ENCODE measurements around the gene PSMD1. TPM values are rescaled to one million over a fixed set of nuclear protein-coding genes. Genes with fewer than 3 reads are reported as not detected.

PSMD1 gene
- total RNA-seq, 4 donors from 2014 or later = 47.9 to 79.3 (median 61.9) TPM

DNA sequence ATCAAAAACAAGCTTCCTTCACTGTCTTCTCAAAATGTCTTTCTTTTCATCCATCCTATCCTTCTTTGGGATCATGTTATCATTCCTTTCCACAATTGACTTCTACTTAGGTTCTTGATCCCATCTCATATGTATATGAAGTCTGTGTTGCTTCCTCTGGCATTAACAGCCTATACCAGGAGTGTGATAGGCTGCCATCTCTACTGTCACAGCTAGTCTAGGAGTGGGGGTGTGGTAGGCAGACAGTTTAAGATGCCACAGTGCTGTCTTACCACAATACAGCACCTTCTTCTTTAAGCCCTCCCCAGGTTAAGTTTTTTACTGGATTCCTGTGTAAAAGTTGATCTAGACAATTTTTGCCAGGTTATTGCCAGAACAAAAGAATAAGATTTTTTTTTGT, 71.9 kb downstream of the PSMD1 start:
- peaks cover 0 to 20% (median 15%) of the 10 kb centered on the region in 4 donors for H3K4me1 ChIP-seq
- no peaks in the 10 kb centered on the region for H3K36me3 ChIP-seq
- TF ChIP-seq, protein P1, sequence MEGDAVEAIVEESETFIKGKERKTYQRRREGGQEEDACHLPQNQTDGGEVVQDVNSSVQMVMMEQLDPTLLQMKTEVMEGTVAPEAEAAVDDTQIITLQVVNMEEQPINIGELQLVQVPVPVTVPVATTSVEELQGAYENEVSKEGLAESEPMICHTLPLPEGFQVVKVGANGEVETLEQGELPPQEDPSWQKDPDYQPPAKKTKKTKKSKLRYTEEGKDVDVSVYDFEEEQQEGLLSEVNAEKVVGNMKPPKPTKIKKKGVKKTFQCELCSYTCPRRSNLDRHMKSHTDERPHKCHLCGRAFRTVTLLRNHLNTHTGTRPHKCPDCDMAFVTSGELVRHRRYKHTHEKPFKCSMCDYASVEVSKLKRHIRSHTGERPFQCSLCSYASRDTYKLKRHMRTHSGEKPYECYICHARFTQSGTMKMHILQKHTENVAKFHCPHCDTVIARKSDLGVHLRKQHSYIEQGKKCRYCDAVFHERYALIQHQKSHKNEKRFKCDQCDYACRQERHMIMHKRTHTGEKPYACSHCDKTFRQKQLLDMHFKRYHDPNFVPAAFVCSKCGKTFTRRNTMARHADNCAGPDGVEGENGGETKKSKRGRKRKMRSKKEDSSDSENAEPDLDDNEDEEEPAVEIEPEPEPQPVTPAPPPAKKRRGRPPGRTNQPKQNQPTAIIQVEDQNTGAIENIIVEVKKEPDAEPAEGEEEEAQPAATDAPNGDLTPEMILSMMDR (IDR thresholded peaks at IDR 0.05) = no peak
- TF ChIP-seq EP300 (IDR thresholded peaks at IDR 0.05) (no peak), POLR2A (IDR thresholded peaks at IDR 0.05) (no peak)
- H3K4me3 ChIP-seq = no peak overlapping the region
- no peaks in the 10 kb centered on the region for H3K9me3 ChIP-seq
- H3K27ac ChIP-seq = no peak overlapping the region
- H3K27me3 ChIP-seq = no peaks in the 10 kb centered on the region
- no peak for DNase-seq (ENCODE audit: low spot score in 2 of 2)

DNA sequence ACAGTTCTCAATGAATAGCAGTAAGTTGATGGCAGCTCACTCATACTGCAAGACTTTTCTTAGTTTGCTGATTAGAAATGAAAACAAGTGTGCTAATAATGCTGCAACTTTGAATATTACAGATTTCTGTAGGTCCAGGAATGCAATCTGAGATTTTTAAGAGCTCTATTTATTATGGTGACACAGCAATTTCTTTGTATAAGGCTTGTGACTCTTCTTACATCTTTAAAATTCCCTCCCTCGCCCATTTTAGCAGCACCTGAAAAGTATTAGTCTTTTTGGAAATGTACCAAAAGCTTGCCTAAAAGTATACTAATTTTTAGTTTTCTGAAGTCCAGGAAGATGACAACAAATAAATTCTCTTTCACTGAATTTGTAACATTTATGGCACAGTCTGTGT, 72.5 kb downstream of the PSMD1 start:
- Histone ChIP-seq H3K4me3 (no peak overlapping the region), H3K36me3 (no peaks in the 10 kb centered on the region), H3K4me1 (peaks cover 0 to 15% (median 11%) of the 10 kb centered on the region in 4 donors), H3K9me3 (no peaks in the 10 kb centered on the region), H3K27ac (no peak overlapping the region), H3K27me3 (no peaks in the 10 kb centered on the region)
- TF ChIP-seq EP300 (IDR thresholded peaks at IDR 0.05) (no peak), POLR2A (IDR thresholded peaks at IDR 0.05) (no peak)
- TF ChIP-seq, protein P1 (IDR thresholded peaks at IDR 0.05) = no peak
- WGBS, 2 donors = 72 to 73% methylated on average over 1 of the region's 1 CpG
- DNase-seq (ENCODE audit: low spot score in 2 of 2) = no peak

DNA sequence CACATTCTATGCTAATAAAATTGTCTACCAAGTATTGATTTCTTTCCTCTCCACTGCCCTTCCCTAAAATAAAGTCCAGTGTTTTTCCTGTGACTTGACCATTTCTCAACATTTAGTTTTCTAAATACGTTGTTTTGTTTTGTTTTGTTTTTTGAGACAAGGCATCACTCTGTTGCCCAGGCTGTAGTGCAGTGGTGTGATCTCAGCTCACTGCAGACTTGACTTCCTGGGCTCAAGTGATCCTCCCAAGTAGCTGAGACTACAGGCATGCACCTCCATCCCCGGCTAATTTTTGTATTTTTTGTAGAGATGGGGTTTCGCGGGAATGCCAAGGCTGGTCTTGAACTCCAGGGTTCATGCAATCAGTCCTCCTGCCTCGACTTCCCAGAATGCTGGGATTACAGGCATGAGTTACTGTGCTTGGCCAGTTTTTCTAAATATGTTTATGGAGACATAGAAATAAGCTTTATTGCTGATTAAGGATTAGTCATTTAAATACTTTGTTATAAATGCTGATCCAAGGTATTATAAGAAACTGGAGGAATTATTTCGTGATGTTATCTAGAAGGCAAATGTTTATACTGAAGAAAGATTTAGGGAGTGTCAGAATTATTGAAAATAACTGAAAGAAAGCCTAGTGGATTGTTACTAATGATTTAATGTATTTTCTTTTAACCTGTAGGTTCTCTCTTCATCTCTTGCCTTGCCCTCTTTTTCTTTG, 73.8 kb downstream of the PSMD1 start:
- H3K27ac ChIP-seq = no peak overlapping the region
- 88 to 92% methylated on average over 6 of the region's 6 CpGs for WGBS, 2 donors
- DNase-seq (ENCODE audit: low spot score in 2 of 2) = no peak

DNA sequence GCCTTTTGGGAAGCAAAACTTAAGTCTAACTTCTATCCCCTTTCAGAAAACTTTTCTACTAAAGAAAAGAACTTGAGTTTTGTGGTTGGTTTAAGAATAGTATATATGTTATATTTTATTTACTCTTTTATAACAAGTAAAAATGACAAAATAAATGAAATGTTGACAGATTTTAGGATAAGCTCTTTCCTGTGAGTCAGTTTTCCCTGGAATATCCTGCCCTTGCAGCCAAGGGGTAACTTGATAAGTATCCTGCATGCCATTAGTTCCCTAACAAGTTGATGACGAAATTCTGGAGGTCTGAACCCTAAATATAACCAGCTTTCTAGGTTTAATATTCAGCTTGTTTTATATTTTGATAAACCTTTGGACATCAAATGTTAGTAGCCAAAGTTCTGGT, 75.5 kb downstream of the PSMD1 start:
- no peak for DNase-seq (ENCODE audit: low spot score in 2 of 2)
- WGBS, 2 donors = 86 to 90% methylated on average over 1 of the region's 1 CpG
- H3K27ac ChIP-seq = no peak overlapping the region
- TF ChIP-seq POLR2A (IDR thresholded peaks at IDR 0.05) (no peak), EP300 (IDR thresholded peaks at IDR 0.05) (no peak)
- TF ChIP-seq, protein P1 (IDR thresholded peaks at IDR 0.05) = no peak
- peaks cover 0 to 13% (median 2%) of the 10 kb centered on the region in 4 donors for H3K4me1 ChIP-seq
- H3K27me3 ChIP-seq = no peaks in the 10 kb centered on the region
- no peaks in the 10 kb centered on the region for H3K9me3 ChIP-seq
- no peak overlapping the region for H3K4me3 ChIP-seq
- H3K36me3 ChIP-seq = no peaks in the 10 kb centered on the region

More for the DNA sequence above, 73.8 kb downstream of the PSMD1 start:
- Histone ChIP-seq H3K4me1 (peaks cover 0 to 14% (median 3%) of the 10 kb centered on the region in 4 donors), H3K27me3 (no peaks in the 10 kb centered on the region), H3K36me3 (no peaks in the 10 kb centered on the region), H3K4me3 (no peak overlapping the region), H3K9me3 (no peaks in the 10 kb centered on the region)
- TF ChIP-seq, protein P1 (IDR thresholded peaks at IDR 0.05) = no peak
- TF ChIP-seq EP300 (IDR thresholded peaks at IDR 0.05) (no peak), POLR2A (IDR thresholded peaks at IDR 0.05) (no peak)

DNA sequence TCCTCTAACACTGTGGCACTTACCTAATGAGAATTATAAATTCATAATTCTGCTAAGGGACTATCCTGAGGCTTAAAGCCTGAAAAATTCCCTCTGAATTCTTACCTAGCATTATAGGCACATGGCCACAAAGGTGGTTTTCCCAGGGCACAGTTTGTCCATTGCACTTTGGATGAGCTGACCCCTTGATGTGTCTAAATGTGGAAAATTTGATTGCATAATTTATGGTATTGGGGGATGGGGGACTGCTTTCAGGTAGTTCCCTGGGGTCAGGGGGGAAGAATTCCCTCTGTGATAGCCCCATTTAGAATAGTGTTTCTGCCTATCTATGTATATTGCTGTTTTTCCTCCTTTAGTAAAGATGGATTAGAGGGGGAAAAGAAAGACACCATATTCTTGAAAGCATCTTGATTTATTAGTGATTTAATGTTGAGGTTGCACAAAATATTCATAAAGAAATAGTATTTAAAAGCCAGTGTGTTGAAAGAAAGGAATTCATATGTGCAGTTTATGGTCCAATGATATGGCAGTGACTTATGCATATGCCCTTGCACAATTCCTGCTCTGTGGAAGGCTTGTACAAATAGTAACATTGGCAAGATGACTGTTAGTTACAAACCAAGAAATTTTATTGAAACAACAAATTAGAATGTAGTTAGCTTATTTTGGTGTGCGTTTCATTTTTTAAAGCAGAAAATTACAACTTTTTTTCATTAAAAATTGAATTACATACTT, 76.9 kb downstream of the PSMD1 start:
- Histone ChIP-seq H3K4me3 (no peak overlapping the region), H3K9me3 (no peaks in the 10 kb centered on the region), H3K27me3 (no peaks in the 10 kb centered on the region), H3K4me1 (peaks cover 0 to 13% (median 2%) of the 10 kb centered on the region in 4 donors), H3K36me3 (no peaks in the 10 kb centered on the region), H3K27ac (no peak overlapping the region)
- 79 to 84% methylated on average over 1 of the region's 1 CpG for WGBS, 2 donors
- DNase-seq (ENCODE audit: low spot score in 2 of 2) = no peak
- TF ChIP-seq, protein P1 (IDR thresholded peaks at IDR 0.05) = no peak
- TF ChIP-seq POLR2A (IDR thresholded peaks at IDR 0.05) = no peak
- no peak for TF ChIP-seq EP300 (IDR thresholded peaks at IDR 0.05)
